Tibial artery (tissue), 4 donors: ENCODE measurements around the gene SIX1.

Experiments
- DNase-seq, 2 donors: peaks; one replicate each; pipeline ENCODE4 v3.0.0-alpha.2; 2019
- H3K27ac ChIP-seq, 2 donors: fragments of 200-600 bp; sonication (generic) in 1 of 2; 1 replicate in 1 of 2; 2 replicates in 1 of 2; pipeline ENCODE4 v1.5.1; 2018 to 2019; ENCODE audit warnings: mild to moderate bottlenecking in 1 of 2
- H3K27me3 ChIP-seq, 2 donors: fragments of 200-600 bp; sonication (generic) in 1 of 2; one replicate each; pipeline versions ENCODE4 v1.5.1 to v1.6.0; 2016 to 2019
- H3K36me3 ChIP-seq, 3 donors: fragments of 200-600 bp; sonication (generic) in 2 of 3; one replicate each; pipeline ENCODE4 v1.5.1; 2016 to 2019; ENCODE audit warnings: mild to moderate bottlenecking in 2 of 3
- H3K4me1 ChIP-seq, 4 donors: fragments of 200-600 bp; sonication (generic) in 2 of 4; 1 replicate in 3 of 4; 2 replicates in 1 of 4; pipeline ENCODE4 v1.5.1; 2016 to 2019
- H3K4me3 ChIP-seq, 2 donors: fragments of 200-600 bp; sonication (generic) in 1 of 2; 1 replicate in 1 of 2; 2 replicates in 1 of 2; pipeline ENCODE4 v1.5.1; 2018 to 2019; ENCODE audit warnings: mild to moderate bottlenecking in 2 of 2
- H3K9me3 ChIP-seq, 3 donors: fragments of 200-600 bp; sonication (generic) in 1 of 3; one replicate each; pipeline ENCODE4 v1.5.1; 2016 to 2019
- intact Hi-C: fragments of 100-400 bp; cut with DNase I; formaldehyde crosslinking; loops from one replicate; pipeline ENCODE4 v1.15.0; 2023; ENCODE audit warnings: low total_unique reads
- TF ChIP-seq, protein P1 (sequence below), 2 experiments: fragments of 200-600 bp in 1 of 2; fragments of 450-650 bp in 1 of 2; IDR thresholded peaks; one replicate each; pipeline ENCODE4 v1.5.1; 2017 to 2019; ENCODE audit warnings: antibody characterized with exemption in 2 of 2, mild to moderate bottlenecking in 1 of 2, moderate library complexity in 1 of 2

The SIX1 gene

DNA sequence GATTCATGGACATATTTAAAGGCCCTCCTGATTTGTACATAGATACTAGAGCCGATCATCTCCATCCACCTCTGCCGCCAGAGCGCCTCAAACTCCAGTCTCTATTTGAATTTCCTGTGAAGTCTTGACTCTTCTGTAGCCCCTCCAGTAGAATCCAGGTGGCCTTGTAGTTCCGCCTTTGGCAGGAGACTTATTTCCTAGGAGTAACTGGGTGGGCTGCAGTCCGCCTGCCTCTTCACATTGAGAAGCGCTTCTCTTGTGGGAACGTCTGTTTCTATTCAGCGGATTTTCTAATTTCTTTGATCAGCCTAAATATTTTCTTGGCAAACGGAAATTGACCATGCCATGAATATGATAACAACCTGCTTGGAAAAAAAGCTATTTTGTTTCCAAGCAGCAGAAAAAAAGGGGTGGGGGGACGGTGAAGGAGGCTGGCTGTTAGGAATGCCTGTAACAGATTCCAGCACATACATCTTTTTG, 9.0 kb upstream of the SIX1 start:
- intact Hi-C loops, result no loop called here

DNA sequence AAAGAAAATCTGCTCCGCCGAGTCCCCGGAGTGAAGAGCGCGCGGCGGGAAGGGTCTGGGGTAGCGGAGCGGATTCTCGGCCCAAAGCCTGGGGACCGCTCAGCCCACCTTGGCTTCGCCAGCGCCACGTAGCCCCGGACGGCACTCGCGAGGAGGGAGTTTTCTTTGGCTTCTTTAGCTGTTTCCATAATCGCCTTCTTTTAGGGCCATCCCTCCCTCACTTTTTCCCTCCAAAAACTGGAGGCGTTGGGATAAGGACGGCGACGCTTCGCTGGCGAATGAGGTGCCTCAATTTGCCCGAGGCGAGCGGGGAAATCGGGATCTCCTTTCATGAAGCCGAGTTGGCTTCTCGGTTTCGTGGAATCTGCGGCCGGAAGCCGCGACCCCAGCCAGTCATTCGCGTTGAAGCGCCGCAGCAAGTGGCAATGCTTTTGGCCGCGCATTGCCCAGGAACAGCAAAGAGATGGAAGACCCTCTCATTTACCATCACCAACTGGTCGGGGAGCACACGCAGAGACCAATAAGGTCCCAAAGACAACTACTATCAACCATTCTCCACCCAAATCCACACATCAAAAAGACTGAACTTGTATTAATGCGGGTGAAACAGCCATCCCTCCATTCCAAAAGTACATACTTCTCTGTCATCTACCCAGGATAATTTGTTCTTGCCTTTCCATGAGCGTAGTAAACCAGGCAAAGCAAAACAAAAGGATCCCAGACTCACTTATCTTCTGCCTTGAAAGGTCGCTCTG, 8.4 kb upstream of the SIX1 start:
- H3K4me1 ChIP-seq, result peaks cover 0 to 15% (median 7%) of the 10 kb centered on the region in 4 donors
- H3K27ac ChIP-seq, result peak overlapping the region; percentile 78 to 81
- TF ChIP-seq, protein P1, sequence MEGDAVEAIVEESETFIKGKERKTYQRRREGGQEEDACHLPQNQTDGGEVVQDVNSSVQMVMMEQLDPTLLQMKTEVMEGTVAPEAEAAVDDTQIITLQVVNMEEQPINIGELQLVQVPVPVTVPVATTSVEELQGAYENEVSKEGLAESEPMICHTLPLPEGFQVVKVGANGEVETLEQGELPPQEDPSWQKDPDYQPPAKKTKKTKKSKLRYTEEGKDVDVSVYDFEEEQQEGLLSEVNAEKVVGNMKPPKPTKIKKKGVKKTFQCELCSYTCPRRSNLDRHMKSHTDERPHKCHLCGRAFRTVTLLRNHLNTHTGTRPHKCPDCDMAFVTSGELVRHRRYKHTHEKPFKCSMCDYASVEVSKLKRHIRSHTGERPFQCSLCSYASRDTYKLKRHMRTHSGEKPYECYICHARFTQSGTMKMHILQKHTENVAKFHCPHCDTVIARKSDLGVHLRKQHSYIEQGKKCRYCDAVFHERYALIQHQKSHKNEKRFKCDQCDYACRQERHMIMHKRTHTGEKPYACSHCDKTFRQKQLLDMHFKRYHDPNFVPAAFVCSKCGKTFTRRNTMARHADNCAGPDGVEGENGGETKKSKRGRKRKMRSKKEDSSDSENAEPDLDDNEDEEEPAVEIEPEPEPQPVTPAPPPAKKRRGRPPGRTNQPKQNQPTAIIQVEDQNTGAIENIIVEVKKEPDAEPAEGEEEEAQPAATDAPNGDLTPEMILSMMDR (IDR thresholded peaks at IDR 0.05), result no peak
- H3K4me3 ChIP-seq, result peak overlapping the region; percentile 69 to 78
- no peak for DNase-seq
- no peaks in the 10 kb centered on the region for H3K36me3 ChIP-seq
- no peaks in the 10 kb centered on the region for H3K9me3 ChIP-seq
- intact Hi-C loops, result no loop called here
- H3K27me3 ChIP-seq, result peaks cover 0 to 5% of the 10 kb centered on the region in 2 donors

More for the DNA sequence above, 9.0 kb upstream of the SIX1 start:
- H3K4me1 ChIP-seq, result peaks cover 0 to 15% (median 6%) of the 10 kb centered on the region in 4 donors
- no peaks in the 10 kb centered on the region for H3K9me3 ChIP-seq
- H3K4me3 ChIP-seq, result no peak overlapping the region
- H3K27me3 ChIP-seq, result peaks cover 0 to under 1% of the 10 kb centered on the region in 2 donors
- no peaks in the 10 kb centered on the region for H3K36me3 ChIP-seq
- TF ChIP-seq, protein P1 (IDR thresholded peaks at IDR 0.05), result no peak
- DNase-seq, result no peak
- H3K27ac ChIP-seq, result no peak overlapping the region

DNA sequence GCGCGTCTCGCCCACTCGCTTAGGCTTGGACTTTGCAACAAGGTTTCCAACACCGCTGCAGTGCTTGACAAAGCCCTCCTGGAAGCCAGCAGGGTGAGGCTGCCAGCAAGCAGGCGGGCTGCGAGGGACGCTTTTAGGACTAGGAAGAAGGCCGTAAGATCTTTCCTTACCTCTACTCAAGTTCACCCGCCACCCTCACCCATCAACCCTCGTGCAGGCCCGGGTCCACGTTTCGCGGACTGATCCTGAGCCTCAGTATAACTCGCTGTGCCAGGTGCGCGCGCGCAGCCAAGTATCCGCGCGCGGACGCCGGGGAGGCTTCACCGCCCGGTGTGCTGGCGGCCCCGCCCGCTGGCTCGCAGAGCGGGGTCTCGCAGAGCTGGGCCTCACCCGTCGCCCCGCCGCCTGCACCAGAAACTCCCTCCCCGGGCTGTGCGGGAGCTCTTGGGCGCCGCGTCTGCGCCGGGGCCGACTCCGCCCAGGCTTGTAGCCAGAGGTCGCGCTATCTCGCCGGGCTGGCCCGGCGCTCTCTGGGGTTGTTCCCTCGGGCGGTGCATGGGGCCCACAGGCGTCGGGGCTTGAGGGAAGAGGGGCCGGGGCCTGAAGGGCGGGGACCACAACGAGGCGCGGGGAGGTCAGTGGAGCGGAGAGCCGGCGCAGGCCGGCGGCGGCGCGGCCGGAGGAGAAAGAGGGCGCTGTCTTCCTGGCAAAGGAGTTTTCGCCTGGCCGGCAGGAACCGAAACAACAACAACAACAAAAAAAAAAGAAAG, 7.6 kb upstream of the SIX1 start:
- Histone ChIP-seq H3K36me3 (no peaks in the 10 kb centered on the region), H3K27me3 (peaks cover 0 to 11% of the 10 kb centered on the region in 2 donors), H3K9me3 (no peaks in the 10 kb centered on the region), H3K4me3 (peak overlapping the region; percentile 69 to 78), H3K27ac (peak overlapping the region; percentile 78 to 81), H3K4me1 (peaks cover 0 to 15% (median 7%) of the 10 kb centered on the region in 4 donors)
- TF ChIP-seq, protein P1 (IDR thresholded peaks at IDR 0.05), result peak in 1 of 2 experiments; percentile 33
- intact Hi-C loops, result no loop called here
- DNase-seq, result peak in 1 of 2 donors; percentile 75

DNA sequence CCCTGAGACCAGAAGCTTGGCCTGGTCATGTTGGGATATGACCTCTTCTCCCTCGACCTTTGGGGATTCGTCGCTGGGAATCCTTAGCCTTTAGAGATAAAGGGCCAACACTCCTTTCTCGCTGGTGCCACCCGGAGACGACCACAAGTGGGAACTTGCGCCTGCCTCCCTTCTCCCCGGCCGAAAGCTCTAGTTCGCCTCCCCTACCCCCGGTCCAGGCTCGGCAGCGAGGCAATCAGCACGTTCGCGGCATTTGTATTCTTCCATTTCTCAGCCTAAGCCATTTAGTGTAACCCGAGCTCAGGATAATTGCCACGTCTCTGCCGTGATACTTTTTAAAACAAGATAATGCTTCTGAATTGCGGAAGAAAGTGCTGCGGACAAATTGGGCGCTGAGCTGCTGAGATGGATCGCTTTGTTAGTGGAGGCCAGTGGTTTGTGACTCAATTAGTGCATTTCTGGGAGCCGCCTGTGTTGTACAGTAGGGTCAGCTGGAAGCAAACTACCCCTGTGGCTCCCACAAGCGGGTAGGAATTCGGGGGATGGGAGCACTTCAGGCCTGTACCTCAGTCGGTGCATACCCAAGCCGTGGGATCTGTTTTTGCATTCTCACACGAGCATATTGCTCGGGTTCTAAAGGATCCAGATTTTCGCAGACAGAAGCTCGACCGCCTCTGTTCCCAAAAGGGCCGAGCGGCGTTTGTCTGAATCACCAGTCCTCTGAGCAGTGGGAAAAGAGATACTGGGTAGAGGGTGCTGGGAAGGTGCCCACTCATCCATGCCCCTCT, 6.8 kb upstream of the SIX1 start:
- Histone ChIP-seq H3K4me1 (peaks cover 0 to 15% (median 7%) of the 10 kb centered on the region in 4 donors), H3K9me3 (no peaks in the 10 kb centered on the region), H3K27ac (peak overlapping the region in 1 of 2 donors; percentile 81), H3K27me3 (peaks cover 0 to 11% of the 10 kb centered on the region in 2 donors), H3K36me3 (no peaks in the 10 kb centered on the region), H3K4me3 (peak overlapping the region; percentile 69 to 78)
- DNase-seq, result no peak
- TF ChIP-seq, protein P1 (IDR thresholded peaks at IDR 0.05), result no peak
- intact Hi-C loops, result no loop called here
